Breast epithelium (tissue), 4 donors: ENCODE data around the gene SLC25A21. TPM values are rescaled to one million over a fixed set of nuclear protein-coding genes. Genes with fewer than 3 reads are reported as not detected.

Experiments
- DNase-seq, 2 donors: peaks; one replicate each; pipeline ENCODE4 v3.0.0-alpha.2; 2019; ENCODE audit warnings: low spot score in 2 of 2
- H3K27ac ChIP-seq, 2 donors: fragments of 200-600 bp; sonication (generic) in 1 of 2; one replicate each; pipeline ENCODE4 v1.5.1; 2016 to 2019; ENCODE audit warnings: mild to moderate bottlenecking in 1 of 2
- H3K27me3 ChIP-seq, 2 donors: fragments of 200-600 bp; sonication (generic) in 1 of 2; one replicate each; pipeline versions ENCODE4 v1.5.1 to v1.6.0; 2017 to 2019; ENCODE audit warnings: control low read depth in 1 of 2, mild to moderate bottlenecking in 1 of 2
- H3K36me3 ChIP-seq: fragments of 200-600 bp; one replicate; pipeline ENCODE4 v1.5.1; 2019
- H3K4me1 ChIP-seq, 2 donors: fragments of 200-600 bp; sonication (generic); one replicate each; pipeline ENCODE4 v1.5.1; 2016 to 2019; ENCODE audit warnings: control low read depth in 1 of 2
- H3K4me3 ChIP-seq, 3 donors: fragments of 200-600 bp; sonication (generic); 1 replicate in 2 of 3; 2 replicates in 1 of 3; pipeline ENCODE4 v1.5.1; 2016 to 2019; ENCODE audit warnings: mild to moderate bottlenecking in 3 of 3, moderate library complexity in 2 of 3
- H3K9me3 ChIP-seq, 2 donors: fragments of 200-600 bp; sonication (generic) in 1 of 2; one replicate each; pipeline ENCODE4 v1.5.1; 2016 to 2019; ENCODE audit warnings: control low read depth in 1 of 2
- POLR2A ChIP-seq: fragments of 450-650 bp; IDR thresholded peaks from one replicate; pipeline ENCODE4 v1.6.1; 2016; ENCODE audit warnings: antibody characterized with exemption, mild to moderate bottlenecking, moderate library complexity
- POLR2AphosphoS5 ChIP-seq, 3 donors: sonication (generic); formaldehyde crosslinking; IDR thresholded peaks; one replicate each; pipeline ENCODE4 v1.6.1; 2017; ENCODE audit warnings: antibody characterized with exemption in 3 of 3
- intact Hi-C: fragments of 100-400 bp; cut with DNase I; formaldehyde crosslinking; loops from one replicate; pipeline ENCODE4 v1.15.1; 2023; ENCODE audit warnings: low total_unique reads
- total RNA-seq, 3 donors: library from RNA; depleted of rRNA; stranded (reverse); fragments of >200 nt; gene quantifications; one replicate each; pipeline ENCODE4 v1.1.0, GENCODE V29; 2016
- TF ChIP-seq, protein P1 (sequence below), 3 donors: fragments of 450-650 bp; IDR thresholded peaks; one replicate each; pipeline ENCODE4 v1.5.1; 2016 to 2017; ENCODE audit warnings: antibody characterized with exemption in 3 of 3, mild to moderate bottlenecking in 3 of 3, moderate library complexity in 3 of 3

The SLC25A21 gene
- total RNA-seq, 3 donors from 2014 or later: 0.66 to 2.3 (median 1.6) TPM

DNA sequence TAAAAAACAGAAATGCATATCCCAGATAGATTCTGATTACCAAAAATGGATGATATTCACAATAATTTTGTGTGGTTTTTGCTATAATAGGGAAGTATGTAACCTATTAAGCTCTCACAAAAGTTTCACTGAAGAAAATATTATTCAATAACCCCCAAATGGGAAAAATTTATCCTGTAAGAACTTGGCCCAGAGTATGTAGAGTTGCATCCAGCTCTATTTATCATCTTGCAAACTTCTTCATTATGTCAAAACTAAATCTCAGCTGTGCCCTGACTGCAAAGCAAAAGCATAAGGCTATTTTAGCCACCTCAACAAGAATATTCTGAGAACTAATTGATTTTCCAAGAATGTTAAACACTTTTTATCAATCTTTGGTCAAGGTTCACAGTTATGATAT, 311.6 kb downstream of the SLC25A21 start:
- no peak overlapping the region for H3K27ac ChIP-seq
- no peaks in the 10 kb centered on the region for H3K4me1 ChIP-seq
- DNase-seq: no peak
- intact Hi-C loops: no loop called here
- no peaks in the 10 kb centered on the region for H3K9me3 ChIP-seq
- H3K4me3 ChIP-seq: no peak overlapping the region
- no peaks in the 10 kb centered on the region for H3K27me3 ChIP-seq
- no peaks in the 10 kb centered on the region for H3K36me3 ChIP-seq
- TF ChIP-seq POLR2A (no peak), POLR2AphosphoS5 (IDR thresholded peaks at IDR 0.05) (no peak)
- TF ChIP-seq, protein P1, sequence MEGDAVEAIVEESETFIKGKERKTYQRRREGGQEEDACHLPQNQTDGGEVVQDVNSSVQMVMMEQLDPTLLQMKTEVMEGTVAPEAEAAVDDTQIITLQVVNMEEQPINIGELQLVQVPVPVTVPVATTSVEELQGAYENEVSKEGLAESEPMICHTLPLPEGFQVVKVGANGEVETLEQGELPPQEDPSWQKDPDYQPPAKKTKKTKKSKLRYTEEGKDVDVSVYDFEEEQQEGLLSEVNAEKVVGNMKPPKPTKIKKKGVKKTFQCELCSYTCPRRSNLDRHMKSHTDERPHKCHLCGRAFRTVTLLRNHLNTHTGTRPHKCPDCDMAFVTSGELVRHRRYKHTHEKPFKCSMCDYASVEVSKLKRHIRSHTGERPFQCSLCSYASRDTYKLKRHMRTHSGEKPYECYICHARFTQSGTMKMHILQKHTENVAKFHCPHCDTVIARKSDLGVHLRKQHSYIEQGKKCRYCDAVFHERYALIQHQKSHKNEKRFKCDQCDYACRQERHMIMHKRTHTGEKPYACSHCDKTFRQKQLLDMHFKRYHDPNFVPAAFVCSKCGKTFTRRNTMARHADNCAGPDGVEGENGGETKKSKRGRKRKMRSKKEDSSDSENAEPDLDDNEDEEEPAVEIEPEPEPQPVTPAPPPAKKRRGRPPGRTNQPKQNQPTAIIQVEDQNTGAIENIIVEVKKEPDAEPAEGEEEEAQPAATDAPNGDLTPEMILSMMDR (IDR thresholded peaks at IDR 0.05): no peak

GRCh38 chr14:36859119-36859518, 313.3 kb downstream of the SLC25A21 start:
- no peak for TF ChIP-seq POLR2AphosphoS5 (IDR thresholded peaks at IDR 0.05)
- TF ChIP-seq POLR2A: no peak
- TF ChIP-seq, protein P1 (IDR thresholded peaks at IDR 0.05): no peak
- H3K27me3 ChIP-seq: no peaks in the 10 kb centered on the region
- H3K27ac ChIP-seq: no peak overlapping the region
- no peaks in the 10 kb centered on the region for H3K4me1 ChIP-seq
- DNase-seq: no peak
- no peaks in the 10 kb centered on the region for H3K36me3 ChIP-seq
- no peaks in the 10 kb centered on the region for H3K9me3 ChIP-seq
- intact Hi-C loops: no loop called here
- no peak overlapping the region for H3K4me3 ChIP-seq

GRCh38 chr14:36857842-36858445, 314.5 kb downstream of the SLC25A21 start:
- DNase-seq: no peak

GRCh38 chr14:36857136-36857535, 315.3 kb downstream of the SLC25A21 start:
- Histone ChIP-seq H3K4me3 (no peak overlapping the region), H3K27me3 (no peaks in the 10 kb centered on the region), H3K4me1 (no peaks in the 10 kb centered on the region), H3K27ac (peak overlapping the region in 1 of 2 donors; percentile 79), H3K36me3 (no peaks in the 10 kb centered on the region), H3K9me3 (no peaks in the 10 kb centered on the region)
- TF ChIP-seq POLR2A (no peak), POLR2AphosphoS5 (IDR thresholded peaks at IDR 0.05) (no peak)
- TF ChIP-seq, protein P1 (IDR thresholded peaks at IDR 0.05): no peak
- intact Hi-C loops: no loop called here
- DNase-seq: no peak

More at GRCh38 chr14:36857842-36858445, 314.5 kb downstream of the SLC25A21 start:
- no peak overlapping the region for H3K4me3 ChIP-seq
- no peaks in the 10 kb centered on the region for H3K9me3 ChIP-seq
- no peaks in the 10 kb centered on the region for H3K4me1 ChIP-seq
- TF ChIP-seq, protein P1 (IDR thresholded peaks at IDR 0.05): no peak
- TF ChIP-seq POLR2AphosphoS5 (IDR thresholded peaks at IDR 0.05) (no peak), POLR2A (no peak)
- H3K36me3 ChIP-seq: no peaks in the 10 kb centered on the region
- intact Hi-C loops: no loop called here
- H3K27me3 ChIP-seq: no peaks in the 10 kb centered on the region
- no peak overlapping the region for H3K27ac ChIP-seq

DNA sequence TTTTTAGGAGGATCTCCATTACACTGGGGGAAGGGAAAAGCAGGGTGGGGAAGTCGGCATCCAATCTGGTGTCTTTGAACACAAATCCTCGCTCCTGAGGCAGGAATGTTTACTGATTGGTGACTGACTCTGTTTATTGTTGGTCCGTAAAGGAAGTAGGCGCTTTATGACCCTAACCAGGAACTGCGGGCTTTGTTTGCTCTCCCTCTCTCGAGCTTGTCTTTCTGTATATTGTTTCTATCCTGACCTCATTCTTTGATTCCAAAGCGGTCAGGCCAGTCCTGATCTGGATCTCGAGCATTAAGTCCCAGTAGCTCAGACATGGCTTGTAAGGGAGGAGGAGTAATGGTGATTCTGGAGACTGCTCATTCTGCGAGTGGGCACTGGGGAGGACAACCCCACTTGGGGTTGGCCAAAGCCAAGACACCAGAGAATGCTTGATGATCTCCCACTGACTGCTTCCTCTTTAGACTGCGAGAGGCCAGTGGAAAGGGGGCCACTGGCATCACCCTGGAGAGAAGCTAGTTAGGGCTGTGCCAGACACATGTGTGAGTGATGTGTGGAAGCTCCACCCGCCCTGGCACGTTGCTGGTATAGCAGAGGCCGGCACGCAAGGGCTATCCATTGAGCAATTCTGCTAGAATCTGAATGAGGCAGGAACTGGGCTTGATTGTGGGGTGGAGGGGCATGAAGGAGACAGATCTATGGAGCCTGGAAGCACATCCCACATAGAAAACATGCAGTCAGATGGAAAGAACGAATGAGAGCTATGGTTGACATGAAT, 316.1 kb downstream of the SLC25A21 start:
- H3K4me1 ChIP-seq: no peaks in the 10 kb centered on the region
- TF ChIP-seq, protein P1 (IDR thresholded peaks at IDR 0.05): no peak
- TF ChIP-seq POLR2A (no peak), POLR2AphosphoS5 (IDR thresholded peaks at IDR 0.05) (no peak)
- peak overlapping the region in 1 of 3 donors; percentile 15 for H3K4me3 ChIP-seq
- no peaks in the 10 kb centered on the region for H3K27me3 ChIP-seq
- intact Hi-C loops: no loop called here
- no peaks in the 10 kb centered on the region for H3K9me3 ChIP-seq
- H3K27ac ChIP-seq: peak overlapping the region; percentile 48 to 79
- DNase-seq: peak in 1 of 2 donors; percentile 20
- no peaks in the 10 kb centered on the region for H3K36me3 ChIP-seq
